Stimulated activated CD4-positive, alpha-beta T cell treated with anti-CD3 and anti-CD28 coated beads, Interleukin-12 subunit alpha, Interleukin-12 subunit beta, amount 100 ng/mL, for 24 hours (primary cell): ENCODE measurements around the gene FAM217B.
"Not testable (repeated sequence)": the region's sequence is repeated elsewhere in the genome, so short reads cannot be mapped to it uniquely, and the experiment has no call there.

Experiments used
- DNase-seq, 2 experiments: peaks; one replicate each; pipeline ENCODE4 v3.0.0-alpha.2; 2020; ENCODE audit warnings: low read depth in 2 of 2

FAM217B gene

GRCh38 chr20:59938696-59939051 is 1.5 kb upstream of the FAM217B start:
- DNase-seq: no peak

- DNase-seq: no peak
These were observed 924 bp upstream of the FAM217B start for GRCh38 chr20:59939052-59939878.

GRCh38 chr20:59939879-59940128 is 385 bp upstream of the FAM217B start:
- no peak for DNase-seq

- no peak for DNase-seq
These were observed 736 bp downstream of the FAM217B start for GRCh38 chr20:59940956-59941294.

- DNase-seq: no peak
These were observed 2.1 kb downstream of the FAM217B start for GRCh38 chr20:59942245-59942644.

- no peak for DNase-seq
These were observed 4.5 kb downstream of the FAM217B start for GRCh38 chr20:59944726-59945125.

- no peak for DNase-seq
These were observed 5.0 kb downstream of the FAM217B start for GRCh38 chr20:59945175-59945574.

- DNase-seq: no peak
These were observed 5.5 kb downstream of the FAM217B start for GRCh38 chr20:59945731-59946130.

GRCh38 chr20:59947376-59947775 is 7.2 kb downstream of the FAM217B start:
- DNase-seq: no peak

GRCh38 chr20:59948212-59948611 is 8.0 kb downstream of the FAM217B start:
- DNase-seq: no peak

- DNase-seq: no peak
These were observed 8.9 kb downstream of the FAM217B start for GRCh38 chr20:59948828-59949720.

GRCh38 chr20:59949911-59950310 is 9.7 kb downstream of the FAM217B start:
- DNase-seq: no peak

GRCh38 chr20:59954718-59955117 is 14.5 kb downstream of the FAM217B start:
- DNase-seq: no peak

- no peak for DNase-seq
These were observed 15.1 kb downstream of the FAM217B start for GRCh38 chr20:59955131-59955796.

GRCh38 chr20:59957568-59957967 is 17.4 kb downstream of the FAM217B start:
- DNase-seq: not testable (repeated sequence)

GRCh38 chr20:59958123-59958522 is 17.9 kb downstream of the FAM217B start, which contains the start of gene CDH26:
TSS of gene CDH26 (plus strand) at chr20:59958423. CDS start at chr20:59958727, 304 bp downstream.
- no peak for DNase-seq

- DNase-seq: no peak
These were observed 18.4 kb downstream of the FAM217B start for GRCh38 chr20:59958626-59959025.

- DNase-seq: no peak
These were observed 21.2 kb downstream of the FAM217B start for GRCh38 chr20:59961423-59961822.

GRCh38 chr20:59962155-59962554 is 22.0 kb downstream of the FAM217B start:
- DNase-seq: no peak

GRCh38 chr20:59966428-59966827 is 26.2 kb downstream of the FAM217B start:
- no peak for DNase-seq

- DNase-seq: no peak
These were observed 31.2 kb downstream of the FAM217B start for GRCh38 chr20:59971428-59971827.

- DNase-seq: no peak
These were observed 32.0 kb downstream of the FAM217B start for GRCh38 chr20:59972037-59972801.
